Aorta (tissue), 5 donors: ENCODE data around the gene CDC25B. TPM values are rescaled to one million over a fixed set of nuclear protein-coding genes. Genes with fewer than 3 reads are reported as not detected.

Experiments used
- ATAC-seq: fragments of 200-7000 bp; cut with Tn5 transposase; one replicate; pipeline ENCODE4 v1.9.1; 2022; ENCODE audit warnings: moderate library complexity; ENCODE audit not compliant: low FRiP score
- DNase-seq, 2 donors: peaks; one replicate each; pipeline ENCODE4 v3.0.0-alpha.2; 2020
- H3K27ac ChIP-seq, 2 donors: one replicate each; pipeline ENCODE4 v1.5.1; 2013; ENCODE audit warnings: low read length in 2 of 2, mild to moderate bottlenecking in 2 of 2, moderate library complexity in 2 of 2, control low read depth in 1 of 2, inconsistent platforms in 1 of 2, low read depth in 1 of 2
- H3K27me3 ChIP-seq, 2 donors: one replicate each; pipeline ENCODE4 v1.6.1; 2013; ENCODE audit warnings: control low read depth in 1 of 2, low read length in 1 of 2, mild to moderate bottlenecking in 1 of 2, moderate library complexity in 1 of 2; ENCODE audit not compliant: insufficient read depth in 2 of 2, control insufficient read depth in 1 of 2
- H3K36me3 ChIP-seq, 2 donors: one replicate each; pipeline ENCODE4 v1.6.1; 2013; ENCODE audit warnings: control low read depth in 1 of 2, low read length in 1 of 2, mild to moderate bottlenecking in 1 of 2; ENCODE audit not compliant: insufficient read depth in 2 of 2, control insufficient read depth in 1 of 2
- H3K4me1 ChIP-seq, 2 donors: one replicate each; pipeline ENCODE4 v1.6.1; 2013; ENCODE audit warnings: low read length in 2 of 2, control low read depth in 1 of 2, mild to moderate bottlenecking in 1 of 2, moderate library complexity in 1 of 2; ENCODE audit not compliant: insufficient read depth in 2 of 2, control insufficient read depth in 1 of 2
- H3K4me3 ChIP-seq, 2 donors: one replicate each; pipeline ENCODE4 v1.5.1; 2013; ENCODE audit warnings: low read length in 2 of 2, control low read depth in 1 of 2, mild to moderate bottlenecking in 1 of 2
- H3K9me3 ChIP-seq: one replicate; pipeline ENCODE4 v1.6.1; 2013; ENCODE audit warnings: mild to moderate bottlenecking, low read length; ENCODE audit not compliant: control insufficient read depth
- WGBS, 2 donors: extraction: QIAGEN DNeasy Blood & Tissue Kit; methylation state at CpG; one replicate each; pipeline ENCODE4 v1.1.7; 2013; 5-methylcytosine and 5-hydroxymethylcytosine counted together
- intact Hi-C, 2 donors: fragments of 100-400 bp; cut with DNase I; formaldehyde crosslinking; loops; one replicate each; pipeline versions ENCODE4 v1.14.2 to v1.15.0; 2022
- polyA plus RNA-seq, 2 donors: library from polyadenylated mRNA; stranded (reverse); fragments of 200-250 nt; gene quantifications; one replicate each; pipeline ENCODE4 v1.2.3, GENCODE V29; 2013
- total RNA-seq, 2 donors: library from RNA; stranded (reverse); fragmentation: NEBNext Ultra II Directional; extraction: Animal tissue kit (Norgen Biotek cat#: 25700); gene quantifications; one replicate each; pipeline ENCODE4 v1.2.1, GENCODE V29; 2021
- donor health status: healthy with polysubstance abuse.
- donor health status: Bipolar disorder and iron deficiency.
- donor health status: DM: no; HTN: no; CAD: no.
- donor health status: DM: no; HTN: no; CAD: no.
- donor health status: DM: yes; HTN: yes; CAD: no.

The CDC25B gene
- total and polyA plus RNA-seq, 4 donors: 9.9 to 87.5 (median 42.9) TPM

DNA sequence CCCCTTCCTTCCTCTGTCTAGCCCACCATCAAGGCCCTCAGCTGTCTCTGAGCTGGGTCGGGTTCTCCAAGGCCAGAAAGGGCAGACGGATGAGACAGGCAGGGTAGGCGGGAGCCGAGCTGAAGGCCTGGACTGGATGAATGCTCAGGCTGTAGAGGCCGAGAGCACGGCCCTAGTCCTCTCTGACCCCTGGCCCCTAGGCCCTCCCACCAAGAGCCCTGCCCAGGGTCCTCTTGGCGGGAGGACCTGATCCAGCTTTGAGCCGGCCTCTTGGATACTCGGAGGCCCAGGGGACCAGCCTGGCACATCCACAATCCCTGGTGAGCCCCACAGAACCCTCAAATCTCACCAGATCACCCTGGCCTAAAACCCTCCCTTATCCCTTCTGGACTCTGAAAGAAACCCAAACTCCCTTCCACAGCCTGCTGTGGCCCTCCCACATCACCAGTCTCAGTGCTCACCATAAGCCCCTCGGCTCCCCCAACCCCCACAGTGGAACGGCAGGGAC, 36.7 kb upstream of the CDC25B start:
- intact Hi-C loops: no loop called here
- DNase-seq (no peak), ATAC-seq (no peak)
- no peaks in the 10 kb centered on the region for H3K27me3 ChIP-seq
- H3K36me3 ChIP-seq: no peaks in the 10 kb centered on the region
- WGBS, 2 donors: 80 to 87% methylated on average over 11 of the region's 11 CpGs
- H3K9me3 ChIP-seq: no peaks in the 10 kb centered on the region
- no peak overlapping the region for H3K4me3 ChIP-seq
- no peak overlapping the region for H3K27ac ChIP-seq
- H3K4me1 ChIP-seq: no peaks in the 10 kb centered on the region

DNA sequence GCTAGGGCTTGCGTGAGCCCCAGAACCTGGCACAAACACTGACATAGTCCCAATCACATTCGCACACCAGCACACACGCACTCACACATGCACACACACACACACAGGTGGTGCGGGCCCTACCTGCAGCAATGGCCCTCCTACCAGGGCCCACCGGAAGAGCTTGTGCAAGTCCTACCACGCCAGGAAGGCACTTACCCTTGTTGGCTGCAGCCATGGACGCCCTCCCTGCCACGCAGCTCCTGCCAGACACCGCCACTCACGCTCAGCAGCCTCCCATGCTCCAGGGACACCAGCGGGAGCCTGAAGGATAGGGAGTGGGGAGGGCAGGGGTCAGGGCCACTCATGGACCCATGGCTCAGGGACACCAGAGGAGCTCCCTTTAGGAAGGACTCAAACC, 36.2 kb upstream of the CDC25B start:
- H3K4me1 ChIP-seq: no peaks in the 10 kb centered on the region
- no peaks in the 10 kb centered on the region for H3K9me3 ChIP-seq
- H3K4me3 ChIP-seq: no peak overlapping the region
- ATAC-seq (no peak), DNase-seq (no peak)
- H3K27ac ChIP-seq: no peak overlapping the region
- 93 to 96% methylated on average over 11 of the region's 11 CpGs for WGBS, 2 donors
- H3K27me3 ChIP-seq: no peaks in the 10 kb centered on the region
- intact Hi-C loops: no loop called here
- H3K36me3 ChIP-seq: no peaks in the 10 kb centered on the region

DNA sequence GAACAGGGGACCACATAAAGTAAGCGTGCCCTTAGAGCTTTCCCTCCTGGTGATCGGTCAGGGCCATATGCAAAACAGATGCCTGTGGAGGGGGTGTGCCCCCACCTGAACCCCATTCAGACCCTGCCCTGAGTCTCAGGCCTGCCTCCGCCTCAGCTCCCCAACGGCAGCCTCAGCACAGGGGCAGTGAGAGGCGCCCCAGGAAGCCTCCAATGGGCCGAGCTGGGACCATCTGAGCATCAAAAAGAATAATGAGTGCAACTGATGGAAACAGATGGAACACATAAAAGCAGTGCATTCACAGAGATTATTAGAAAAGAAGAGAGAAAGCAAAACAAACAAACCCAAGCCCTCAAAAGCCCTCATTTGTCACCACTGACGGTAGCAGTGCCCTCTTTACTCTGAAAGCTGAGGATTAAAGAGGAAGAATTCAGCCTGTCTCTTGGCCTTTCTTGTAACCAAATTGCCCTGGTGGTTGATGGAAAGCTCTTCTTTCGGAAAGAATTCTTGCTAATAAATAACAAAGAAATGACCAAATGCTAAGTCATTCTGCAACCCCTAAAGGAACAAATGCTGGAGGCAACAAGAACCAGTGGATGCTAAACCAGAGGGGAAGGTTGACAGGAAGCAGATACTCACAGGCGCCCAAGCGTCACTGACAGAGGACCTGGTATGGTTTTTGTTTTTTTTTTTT, 35.3 kb upstream of the CDC25B start:
- no peaks in the 10 kb centered on the region for H3K27me3 ChIP-seq
- H3K36me3 ChIP-seq: no peaks in the 10 kb centered on the region
- no peaks in the 10 kb centered on the region for H3K4me1 ChIP-seq
- H3K9me3 ChIP-seq: no peaks in the 10 kb centered on the region
- no peak overlapping the region for H3K4me3 ChIP-seq
- ATAC-seq (no peak), DNase-seq (no peak)
- 85 to 86% methylated on average over 10 of the region's 10 CpGs for WGBS, 2 donors
- no peak overlapping the region for H3K27ac ChIP-seq
- intact Hi-C loops: no loop called here

GRCh38 chr20:3763671-3764601, 32.2 kb upstream of the CDC25B start:
- no peaks in the 10 kb centered on the region for H3K4me1 ChIP-seq
- H3K27me3 ChIP-seq: no peaks in the 10 kb centered on the region
- WGBS, 2 donors: 89 to 92% methylated on average over 8 of the region's 8 CpGs
- DNase-seq (no peak), ATAC-seq (no peak)
- H3K9me3 ChIP-seq: no peaks in the 10 kb centered on the region
- H3K36me3 ChIP-seq: no peaks in the 10 kb centered on the region
- no peak overlapping the region for H3K27ac ChIP-seq
- intact Hi-C loops: no loop called here
- H3K4me3 ChIP-seq: no peak overlapping the region

GRCh38 chr20:3764659-3765058, 31.5 kb upstream of the CDC25B start:
- intact Hi-C loops: loop anchor here (5.0 kb wide), 2 partner anchors 77 to 87 kb away; no protein-coding TSS in a partner anchor
- Histone ChIP-seq H3K4me3 (no peak overlapping the region), H3K9me3 (no peaks in the 10 kb centered on the region), H3K4me1 (no peaks in the 10 kb centered on the region), H3K27me3 (no peaks in the 10 kb centered on the region), H3K36me3 (no peaks in the 10 kb centered on the region), H3K27ac (no peak overlapping the region)
- no peak for ATAC-seq
- DNase-seq: no peak
- WGBS, 2 donors: 88 to 93% methylated on average over 3 of the region's 3 CpGs

DNA sequence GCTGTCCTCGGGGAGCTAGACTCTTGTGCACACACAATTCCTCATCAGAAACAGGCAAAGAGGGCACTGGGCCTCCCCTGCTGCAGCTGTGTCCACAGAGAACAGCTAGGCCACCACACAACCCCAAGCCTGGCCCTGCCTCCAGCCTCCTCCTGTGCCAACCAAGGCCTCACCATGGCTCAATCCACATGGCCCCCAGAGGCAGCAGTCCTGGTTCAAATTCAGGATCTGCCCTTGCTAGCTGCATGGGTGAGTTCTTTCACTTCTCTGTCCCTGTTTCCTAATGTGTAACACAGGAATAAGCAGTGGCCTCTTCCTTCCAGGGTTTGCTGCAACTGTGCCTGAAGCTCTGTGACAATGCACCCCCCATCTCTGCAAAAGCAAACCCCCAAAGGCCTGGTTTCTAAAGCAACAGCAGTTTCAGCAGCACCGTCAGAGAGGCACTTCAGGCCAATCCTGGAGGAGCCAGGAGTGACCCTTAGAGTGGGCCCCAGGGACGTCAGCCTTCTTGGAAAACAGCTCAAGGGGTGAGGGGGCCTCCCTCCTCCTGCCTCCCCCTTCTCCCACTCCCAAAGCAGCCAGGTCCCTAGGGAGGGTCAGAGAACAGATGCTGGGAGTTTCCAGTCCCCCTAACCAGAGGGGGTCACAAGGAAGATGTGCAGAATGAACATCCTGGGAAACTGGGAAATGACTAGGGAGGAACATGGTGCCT, 30.8 kb upstream of the CDC25B start:
- WGBS, 2 donors: 84 to 88% methylated on average over 3 of the region's 3 CpGs
- Histone ChIP-seq H3K27ac (no peak overlapping the region), H3K36me3 (no peaks in the 10 kb centered on the region), H3K27me3 (no peaks in the 10 kb centered on the region), H3K9me3 (no peaks in the 10 kb centered on the region), H3K4me1 (no peaks in the 10 kb centered on the region), H3K4me3 (no peak overlapping the region)
- no peak for DNase-seq
- ATAC-seq: no peak
- intact Hi-C loops: loop anchor here (5.0 kb wide), 2 partner anchors 78 to 88 kb away; no protein-coding TSS in a partner anchor

DNA sequence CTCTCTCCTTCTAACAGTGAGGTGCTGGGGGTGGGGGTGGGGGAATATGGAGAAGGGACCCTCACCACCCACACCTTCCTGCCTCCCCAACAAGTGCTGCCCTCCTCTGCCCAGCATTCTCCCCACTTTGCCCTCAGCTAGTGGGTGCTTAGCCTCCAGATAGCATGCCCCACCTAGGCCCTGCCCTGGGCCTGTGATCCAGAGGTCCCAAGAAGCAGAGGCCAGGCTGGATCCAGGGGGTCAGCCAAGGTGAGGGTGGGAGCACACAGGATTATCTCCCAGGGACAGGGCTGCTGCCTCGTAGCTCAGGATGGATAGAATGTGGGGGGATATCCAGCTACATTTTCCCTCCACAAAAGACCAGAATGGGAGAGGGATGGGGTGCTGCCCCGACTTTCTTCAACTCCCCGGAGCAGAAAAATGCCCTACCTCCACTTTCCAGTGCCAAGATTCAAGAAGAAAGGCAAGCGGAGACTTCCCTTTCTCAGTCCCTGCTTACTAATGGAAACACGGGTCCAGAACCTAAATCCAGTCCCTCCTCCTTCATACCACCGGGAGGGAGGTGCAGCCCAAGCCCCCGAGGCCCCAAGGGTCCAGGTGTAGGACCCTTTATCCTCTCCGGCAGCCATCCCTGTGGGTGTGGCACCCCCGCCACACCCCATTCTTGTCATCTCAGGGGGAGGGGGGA, 29.5 kb upstream of the CDC25B start:
- Histone ChIP-seq H3K36me3 (no peaks in the 10 kb centered on the region), H3K9me3 (no peaks in the 10 kb centered on the region), H3K4me1 (no peaks in the 10 kb centered on the region), H3K27me3 (no peaks in the 10 kb centered on the region), H3K4me3 (no peak overlapping the region), H3K27ac (no peak overlapping the region)
- 23 to 30% methylated on average over 7 to 9 of the region's 9 CpGs for WGBS, 2 donors
- ATAC-seq: no peak
- intact Hi-C loops: loop anchor here (5.0 kb wide), 2 partner anchors 79 to 89 kb away; no protein-coding TSS in a partner anchor
- DNase-seq: no peak

DNA sequence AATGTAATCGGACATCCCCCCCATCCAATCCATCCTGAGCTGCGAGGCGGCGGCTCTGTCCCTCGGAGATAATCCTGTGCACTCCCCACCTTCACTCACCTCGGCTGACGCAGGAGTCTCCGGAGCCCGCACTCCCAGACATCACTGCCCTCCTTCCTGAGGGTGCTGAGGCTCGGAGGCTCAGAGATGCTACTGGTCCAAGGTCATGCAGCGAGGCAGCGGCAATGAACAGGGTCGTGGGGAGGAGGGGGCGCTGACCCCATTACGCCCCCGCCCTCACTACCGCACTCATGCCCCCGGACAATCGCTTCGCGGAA, 29.0 kb upstream of the CDC25B start:
- ATAC-seq: peak; percentile 12
- intact Hi-C loops: loop anchor here (5.0 kb wide), 2 partner anchors 80 to 90 kb away; no protein-coding TSS in a partner anchor
- H3K36me3 ChIP-seq: no peaks in the 10 kb centered on the region

More for the DNA sequence above, 29.0 kb upstream of the CDC25B start:
- Histone ChIP-seq H3K9me3 (no peaks in the 10 kb centered on the region), H3K4me1 (no peaks in the 10 kb centered on the region), H3K4me3 (peak overlapping the region; percentile 22 to 33), H3K27me3 (no peaks in the 10 kb centered on the region), H3K27ac (no peak overlapping the region)
- DNase-seq: no peak
- 1 to 3% methylated on average over 21 of the region's 21 CpGs for WGBS, 2 donors
